GM21360 (cell line): ENCODE measurements around the gene BOLL.
"Not testable (repeated sequence)": the region's sequence is repeated elsewhere in the genome, so short reads cannot be mapped to it uniquely, and the experiment has no call there.

Experiments used
- ATAC-seq: cut with Tn5 transposase; IDR thresholded peaks from one replicate; pipeline ENCODE4 v1.9.1; 2021; ENCODE audit warnings: mild to moderate bottlenecking, moderate library complexity; ENCODE audit not compliant: unreplicated experiment

BOLL gene

GRCh38 chr2:197707316-197708213 is 77.6 kb downstream of the BOLL start:
- no peak for ATAC-seq

GRCh38 chr2:197706839-197707207 is 78.3 kb downstream of the BOLL start:
- ATAC-seq, result no peak

- no peak for ATAC-seq
Measured at GRCh38 chr2:197705912-197706838, 78.9 kb downstream of the BOLL start.

GRCh38 chr2:197705121-197705911 is 79.8 kb downstream of the BOLL start, which contains the start of gene MARS2:
Gene MARS2, plus strand, starts transcription at chr2:197705369. Its CDS starts 37 bp downstream, at chr2:197705406.
- ATAC-seq, result peak; percentile 81

- peak; percentile 26 for ATAC-seq
Measured at GRCh38 chr2:197704434-197705120, 80.5 kb downstream of the BOLL start.

GRCh38 chr2:197700960-197701359 is 84.2 kb downstream of the BOLL start:
- ATAC-seq, result no peak

- ATAC-seq, result not testable (repeated sequence)
Measured at GRCh38 chr2:197699724-197700123, 85.4 kb downstream of the BOLL start.

GRCh38 chr2:197696571-197696970 is 88.5 kb downstream of the BOLL start:
- ATAC-seq, result not testable (repeated sequence)

GRCh38 chr2:197695971-197696370 is 89.1 kb downstream of the BOLL start:
- ATAC-seq, result not testable (repeated sequence)

GRCh38 chr2:197695206-197695605 is 89.9 kb downstream of the BOLL start:
- ATAC-seq, result not testable (repeated sequence)

GRCh38 chr2:197677483-197677882 is 107.6 kb downstream of the BOLL start:
- ATAC-seq, result no peak

- ATAC-seq, result no peak
Measured at GRCh38 chr2:197677056-197677455, 108.1 kb downstream of the BOLL start.
